Measurements from ENCODE around the gene CEP104.

- TF ChIP-seq EZH2 (IDR thresholded peaks at IDR 0.05; ENCODE audit: insufficient read depth, poor library complexity, severe bottlenecking) (no peak), EZH2phosphoT487 (IDR thresholded peaks at IDR 0.05; ENCODE audit: insufficient read depth, low read depth) (no peak)
Measured at GRCh38 chr1:3771108-3772026, 85.6 kb downstream of the CEP104 start.
